ENCODE results near the gene SCGB2B2. TPM values are rescaled to one million over a fixed set of nuclear protein-coding genes. Genes with fewer than 3 reads are reported as not detected.
"Not testable (repeated sequence)": the region's sequence is repeated elsewhere in the genome, so short reads cannot be mapped to it uniquely, and the experiment has no call there.

Gene SCGB2B2
- total RNA-seq, 2 donors from 2014 or later = 0.37 TPM; not detected in 1

GRCh38 chr19:34669305-34669704 is 7.7 kb downstream of the SCGB2B2 start:
- no peak overlapping the region for H3K27ac ChIP-seq
- no peaks in the 10 kb centered on the region for H3K9me3 ChIP-seq
- TF ChIP-seq, protein P1, sequence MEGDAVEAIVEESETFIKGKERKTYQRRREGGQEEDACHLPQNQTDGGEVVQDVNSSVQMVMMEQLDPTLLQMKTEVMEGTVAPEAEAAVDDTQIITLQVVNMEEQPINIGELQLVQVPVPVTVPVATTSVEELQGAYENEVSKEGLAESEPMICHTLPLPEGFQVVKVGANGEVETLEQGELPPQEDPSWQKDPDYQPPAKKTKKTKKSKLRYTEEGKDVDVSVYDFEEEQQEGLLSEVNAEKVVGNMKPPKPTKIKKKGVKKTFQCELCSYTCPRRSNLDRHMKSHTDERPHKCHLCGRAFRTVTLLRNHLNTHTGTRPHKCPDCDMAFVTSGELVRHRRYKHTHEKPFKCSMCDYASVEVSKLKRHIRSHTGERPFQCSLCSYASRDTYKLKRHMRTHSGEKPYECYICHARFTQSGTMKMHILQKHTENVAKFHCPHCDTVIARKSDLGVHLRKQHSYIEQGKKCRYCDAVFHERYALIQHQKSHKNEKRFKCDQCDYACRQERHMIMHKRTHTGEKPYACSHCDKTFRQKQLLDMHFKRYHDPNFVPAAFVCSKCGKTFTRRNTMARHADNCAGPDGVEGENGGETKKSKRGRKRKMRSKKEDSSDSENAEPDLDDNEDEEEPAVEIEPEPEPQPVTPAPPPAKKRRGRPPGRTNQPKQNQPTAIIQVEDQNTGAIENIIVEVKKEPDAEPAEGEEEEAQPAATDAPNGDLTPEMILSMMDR (IDR thresholded peaks at IDR 0.05) = no peak
- H3K36me3 ChIP-seq = no peaks in the 10 kb centered on the region
- H3K27me3 ChIP-seq = no peaks in the 10 kb centered on the region
- peaks cover 0 to 8% of the 10 kb centered on the region in 2 donors for H3K4me1 ChIP-seq
- no peak for DNase-seq (ENCODE audit: low spot score)
- no peak overlapping the region for H3K4me3 ChIP-seq

- H3K4me3 ChIP-seq; H3K27me3 ChIP-seq; H3K4me1 ChIP-seq; H3K27ac ChIP-seq; H3K9me3 ChIP-seq; DNase-seq (ENCODE audit: low spot score); H3K36me3 ChIP-seq: not testable (repeated sequence)
Measured at GRCh38 chr19:34668690-34669089, 8.3 kb downstream of the SCGB2B2 start.

DNA sequence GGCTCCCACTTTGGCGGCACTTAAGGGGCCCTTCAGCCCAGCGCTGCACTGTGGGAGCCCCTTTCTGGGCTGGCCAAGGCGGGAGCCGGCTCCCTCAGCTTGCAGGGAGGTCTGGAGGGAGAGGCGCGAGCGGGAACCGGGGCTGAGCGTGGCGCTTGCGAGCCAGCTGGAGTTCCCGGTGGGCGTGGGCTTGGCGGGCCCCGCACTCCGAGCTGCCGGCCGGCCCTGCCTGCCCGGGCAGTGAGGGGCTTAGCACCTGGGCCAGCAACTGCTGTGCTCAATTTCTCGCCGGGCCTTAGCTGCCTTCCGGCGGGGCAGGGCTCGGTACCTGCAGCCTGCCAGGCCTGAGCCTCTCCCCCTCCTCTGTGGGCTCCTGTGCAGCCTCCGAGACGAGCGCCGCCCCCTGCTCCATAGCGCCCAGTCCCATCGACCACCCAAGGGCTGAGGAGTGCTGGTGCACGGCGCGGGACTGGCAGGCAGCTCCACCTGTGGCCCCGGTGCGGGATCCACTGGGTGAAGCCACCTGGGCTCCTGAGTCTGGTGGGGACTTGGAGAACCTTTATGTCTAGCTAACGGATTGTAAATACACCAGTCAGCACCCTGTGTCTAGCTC is 8.8 kb downstream of the SCGB2B2 start:
- H3K27ac ChIP-seq; H3K36me3 ChIP-seq; H3K27me3 ChIP-seq; H3K9me3 ChIP-seq; DNase-seq (ENCODE audit: low spot score); H3K4me1 ChIP-seq; H3K4me3 ChIP-seq: not testable (repeated sequence)

DNA sequence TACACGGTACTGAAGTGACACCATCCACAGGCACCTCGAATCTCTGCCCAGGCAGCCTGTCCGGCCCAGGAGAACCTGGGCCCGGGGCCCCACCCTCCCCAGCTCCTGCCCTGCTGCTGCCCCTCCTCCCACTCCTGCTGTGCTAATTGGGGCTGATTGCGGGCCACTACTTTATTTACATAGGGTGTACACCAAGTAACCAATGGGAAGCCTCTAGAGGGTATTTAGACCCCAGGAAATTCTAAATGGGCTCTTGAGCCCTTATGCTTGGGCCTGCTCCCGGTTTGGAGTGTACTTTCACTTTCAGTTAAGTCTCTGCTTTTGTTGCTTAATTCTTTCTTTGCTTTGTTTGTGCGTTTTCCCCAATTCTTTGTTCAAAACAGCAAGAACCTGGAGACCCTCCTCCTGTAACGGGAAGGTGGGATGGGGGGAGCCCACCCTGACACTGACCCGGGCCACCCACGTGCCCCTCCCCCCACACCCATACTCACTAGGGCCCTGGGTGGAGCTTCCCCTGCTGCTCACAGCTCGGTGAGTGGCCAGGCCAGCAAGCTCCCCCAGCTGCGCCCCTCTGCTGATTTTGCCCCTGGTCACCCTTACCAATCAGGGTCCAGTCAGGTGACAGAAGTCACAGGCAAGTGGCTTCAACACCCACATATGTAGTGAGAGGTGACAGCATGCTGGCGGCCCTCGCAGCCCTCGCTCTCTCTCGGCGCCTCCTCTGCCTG is 9.4 kb downstream of the SCGB2B2 start:
- Histone ChIP-seq H3K4me3 (peak overlapping the region; percentile 19 to 29), H3K4me1 (peaks cover 0 to 8% of the 10 kb centered on the region in 2 donors), H3K27me3 (no peaks in the 10 kb centered on the region), H3K9me3 (no peaks in the 10 kb centered on the region), H3K27ac (peak overlapping the region in 1 of 2 donors; percentile 46), H3K36me3 (no peaks in the 10 kb centered on the region)
- TF ChIP-seq, protein P1 (IDR thresholded peaks at IDR 0.05) = no peak
- no peak for DNase-seq (ENCODE audit: low spot score)

GRCh38 chr19:34666958-34667265 is 10.0 kb downstream of the SCGB2B2 start:
- no peaks in the 10 kb centered on the region for H3K9me3 ChIP-seq
- H3K27ac ChIP-seq = peak overlapping the region in 1 of 2 donors; percentile 46
- no peaks in the 10 kb centered on the region for H3K27me3 ChIP-seq
- H3K4me1 ChIP-seq = peaks cover 0 to 8% of the 10 kb centered on the region in 2 donors
- no peak overlapping the region for H3K4me3 ChIP-seq
- no peaks in the 10 kb centered on the region for H3K36me3 ChIP-seq
- DNase-seq (ENCODE audit: low spot score) = no peak
- TF ChIP-seq, protein P1 (IDR thresholded peaks at IDR 0.05) = no peak

DNA sequence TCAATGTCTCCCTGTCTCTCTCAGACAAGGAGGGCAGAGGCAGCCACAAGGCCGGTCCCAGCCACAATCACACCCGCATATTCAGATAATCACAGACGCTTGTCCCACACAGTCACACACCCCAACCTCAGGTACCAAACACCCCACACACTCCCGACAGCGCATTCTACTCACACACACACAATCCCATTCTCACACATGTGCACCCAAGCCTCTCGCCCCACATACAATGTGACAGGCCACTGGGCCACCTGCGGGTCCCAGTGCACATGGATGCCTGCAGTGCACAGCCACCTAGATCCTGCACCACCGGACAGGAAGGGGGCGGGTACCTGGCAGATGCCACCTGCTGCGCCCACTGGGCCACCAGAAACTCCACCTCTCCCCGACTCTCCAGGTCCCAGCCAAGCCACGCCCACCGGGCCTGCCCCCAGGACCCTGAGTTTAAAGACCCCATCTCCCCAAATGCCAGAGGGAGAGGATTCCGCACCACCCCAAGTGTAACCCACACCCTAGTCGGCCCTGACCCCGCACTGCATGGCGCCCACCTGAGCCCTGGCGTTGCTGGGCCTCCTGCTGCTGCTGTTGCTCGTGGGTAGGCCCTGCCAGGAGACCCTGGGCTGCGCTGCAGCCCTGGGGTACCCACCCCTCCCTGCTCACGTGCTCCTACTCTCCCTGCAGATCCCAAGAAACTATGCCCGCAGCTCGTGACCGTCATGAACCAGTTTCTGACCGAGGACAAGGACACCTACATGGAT is 10.6 kb downstream of the SCGB2B2 start:
- Histone ChIP-seq H3K4me3 (no peak overlapping the region), H3K27ac (no peak overlapping the region), H3K36me3 (no peaks in the 10 kb centered on the region), H3K9me3 (no peaks in the 10 kb centered on the region), H3K4me1 (peaks cover 0 to 8% of the 10 kb centered on the region in 2 donors), H3K27me3 (no peaks in the 10 kb centered on the region)
- DNase-seq (ENCODE audit: low spot score) = no peak
- TF ChIP-seq, protein P1 (IDR thresholded peaks at IDR 0.05) = no peak

DNA sequence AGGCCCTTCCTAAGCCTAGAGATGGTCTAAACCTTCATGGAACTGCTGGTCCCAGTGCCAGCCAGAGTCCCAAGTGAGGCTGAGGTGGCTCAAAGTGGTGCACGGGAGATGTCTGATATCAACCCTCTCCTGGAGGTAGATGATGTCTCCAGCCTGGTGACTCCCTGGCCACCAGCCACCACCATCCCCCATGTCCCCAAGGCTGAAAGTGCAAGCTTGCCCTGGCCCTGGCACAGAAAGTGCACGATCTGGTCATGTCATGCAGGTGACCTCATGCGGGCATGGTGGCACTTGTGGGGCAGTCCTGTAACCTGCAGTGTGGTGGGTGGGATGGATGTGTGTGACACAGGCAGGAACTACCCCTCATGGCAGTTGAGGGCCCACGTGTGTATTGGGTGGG is 11.7 kb downstream of the SCGB2B2 start:
- not testable (repeated sequence) for H3K27me3 ChIP-seq; H3K27ac ChIP-seq; H3K9me3 ChIP-seq; DNase-seq (ENCODE audit: low spot score); H3K4me3 ChIP-seq; H3K36me3 ChIP-seq; H3K4me1 ChIP-seq
